ENCODE measurements around the gene OXCT1.

Gene OXCT1

DNA sequence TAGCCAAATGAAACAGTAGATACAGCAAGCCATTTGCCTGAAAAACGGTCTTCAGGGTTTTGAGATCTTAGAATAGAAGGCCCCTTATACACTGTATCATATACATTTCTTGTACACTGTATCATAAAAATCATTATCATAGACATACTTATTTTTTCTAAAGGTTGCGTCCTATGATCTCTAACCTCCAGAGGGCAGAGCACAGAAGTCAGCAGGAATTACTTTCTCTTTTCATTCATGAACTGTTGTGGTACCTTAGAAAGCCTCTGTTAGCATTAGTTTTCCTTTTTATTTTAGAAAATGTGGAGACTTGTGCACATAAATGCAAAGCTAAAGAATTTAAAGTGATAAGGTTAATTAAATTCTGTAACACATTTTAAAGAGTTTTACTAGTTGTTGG, 115.4 kb downstream of the OXCT1 start:
- no peak for DNase-seq
- Histone ChIP-seq H2BK5ac (ENCODE audit: low read depth, low read length, poor library complexity, severe bottlenecking) (no peak overlapping the region), H3K4me1 (ENCODE audit: control insufficient read depth, insufficient read depth, low read depth, low read length) (peaks cover 1% of the 10 kb centered on the region), H3K4ac (ENCODE audit: low read depth in 1 of 2, low read length in 2 of 2) (no peak overlapping the region), H3K79me1 (replicated peaks; ENCODE audit: low read length, poor library complexity, severe bottlenecking) (no peaks in the 10 kb centered on the region), H3K36me3 (ENCODE audit: control insufficient read depth in 1 of 2, insufficient read depth in 2 of 2, low read depth in 1 of 2, low read length in 2 of 2) (peaks cover 0 to 27% of the 10 kb centered on the region in 2 experiments), H3K27me3 (ENCODE audit: control insufficient read depth in 1 of 2, insufficient read depth in 1 of 2, low read length in 2 of 2) (no peaks in the 10 kb centered on the region), H2AFZ (ENCODE audit: low read depth, low read length) (no peak overlapping the region), H3K27ac (ENCODE audit: low read length, poor library complexity, severe bottlenecking) (no peak overlapping the region), H3K23ac (ENCODE audit: low read length in 2 of 2) (no peak overlapping the region), H2BK12ac (ENCODE audit: low read length in 2 of 2) (no peak overlapping the region), H4K91ac (ENCODE audit: low read length) (no peak overlapping the region), H3K4me3 (ENCODE audit: insufficient read depth in 1 of 2, low read depth in 1 of 2, low read length in 2 of 2) (no peak overlapping the region), H2BK120ac (ENCODE audit: low read depth, low read length) (no peak overlapping the region), H3K14ac (ENCODE audit: low read length in 2 of 2) (no peak overlapping the region), H3K18ac (ENCODE audit: low read depth in 1 of 2, low read length in 2 of 2) (no peak overlapping the region), H3K9me3 (ENCODE audit: control insufficient read depth, low read length) (no peaks in the 10 kb centered on the region), H2AK5ac (ENCODE audit: low read length, severe bottlenecking) (no peak overlapping the region), H4K8ac (ENCODE audit: low read length) (no peak overlapping the region), H3K4me2 (ENCODE audit: low read length, poor library complexity, severe bottlenecking) (no peak overlapping the region), H2BK15ac (ENCODE audit: low read depth, poor library complexity, severe bottlenecking) (no peak overlapping the region), H3K9ac (ENCODE audit: low read length) (no peak overlapping the region)
- WGBS, result 100% methylated on average over 1 of the region's 2 CpGs

GRCh38 chr5:41751867-41752266, 118.4 kb downstream of the OXCT1 start:
- Histone ChIP-seq H3K36me3 (ENCODE audit: control insufficient read depth in 1 of 2, insufficient read depth in 2 of 2, low read depth in 1 of 2, low read length in 2 of 2) (peaks cover 0 to 32% of the 10 kb centered on the region in 2 experiments), H3K4me3 (ENCODE audit: insufficient read depth in 1 of 2, low read depth in 1 of 2, low read length in 2 of 2) (no peak overlapping the region), H3K27ac (ENCODE audit: low read length, poor library complexity, severe bottlenecking) (no peak overlapping the region), H3K9ac (ENCODE audit: low read length) (no peak overlapping the region), H4K91ac (ENCODE audit: low read length) (no peak overlapping the region), H2BK120ac (ENCODE audit: low read depth, low read length) (no peak overlapping the region), H2BK15ac (ENCODE audit: low read depth, poor library complexity, severe bottlenecking) (no peak overlapping the region), H3K23ac (ENCODE audit: low read length in 2 of 2) (no peak overlapping the region), H2AFZ (ENCODE audit: low read depth, low read length) (no peak overlapping the region), H3K79me1 (replicated peaks; ENCODE audit: low read length, poor library complexity, severe bottlenecking) (no peaks in the 10 kb centered on the region), H3K4ac (ENCODE audit: low read depth in 1 of 2, low read length in 2 of 2) (no peak overlapping the region), H3K4me2 (ENCODE audit: low read length, poor library complexity, severe bottlenecking) (no peak overlapping the region), H3K9me3 (ENCODE audit: control insufficient read depth, low read length) (no peaks in the 10 kb centered on the region), H3K18ac (ENCODE audit: low read depth in 1 of 2, low read length in 2 of 2) (no peak overlapping the region), H2BK5ac (ENCODE audit: low read depth, low read length, poor library complexity, severe bottlenecking) (no peak overlapping the region), H2AK5ac (ENCODE audit: low read length, severe bottlenecking) (no peak overlapping the region), H3K4me1 (ENCODE audit: control insufficient read depth, insufficient read depth, low read depth, low read length) (peaks cover 3% of the 10 kb centered on the region), H3K27me3 (ENCODE audit: control insufficient read depth in 1 of 2, insufficient read depth in 1 of 2, low read length in 2 of 2) (no peaks in the 10 kb centered on the region), H4K8ac (ENCODE audit: low read length) (no peak overlapping the region), H3K14ac (ENCODE audit: low read length in 2 of 2) (no peak overlapping the region), H2BK12ac (ENCODE audit: low read length in 2 of 2) (no peak overlapping the region)
- DNase-seq, result no peak

DNA sequence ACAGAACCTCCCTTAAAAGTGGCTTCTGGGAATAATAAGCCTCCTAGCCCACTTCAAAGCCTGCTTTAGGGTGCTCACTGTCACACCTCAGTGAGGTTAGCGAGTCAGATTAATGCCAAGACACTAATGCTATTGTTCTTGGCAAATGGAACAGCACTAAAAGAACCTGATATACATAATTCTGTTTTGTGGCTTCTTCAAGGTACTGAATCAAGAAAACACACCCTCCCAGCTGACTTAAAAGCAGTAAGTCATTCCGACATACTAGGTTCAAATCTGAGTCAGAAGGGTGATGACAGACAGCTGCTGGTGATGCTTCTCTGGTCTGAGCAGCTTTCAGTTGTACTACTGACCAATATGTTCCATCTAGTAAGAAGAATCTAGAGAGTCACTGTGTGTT, 121.6 kb downstream of the OXCT1 start:
- H3K4me3 ChIP-seq (ENCODE audit: insufficient read depth in 1 of 2, low read depth in 1 of 2, low read length in 2 of 2), result no peak overlapping the region
- H2BK120ac ChIP-seq (ENCODE audit: low read depth, low read length), result no peak overlapping the region

DNA sequence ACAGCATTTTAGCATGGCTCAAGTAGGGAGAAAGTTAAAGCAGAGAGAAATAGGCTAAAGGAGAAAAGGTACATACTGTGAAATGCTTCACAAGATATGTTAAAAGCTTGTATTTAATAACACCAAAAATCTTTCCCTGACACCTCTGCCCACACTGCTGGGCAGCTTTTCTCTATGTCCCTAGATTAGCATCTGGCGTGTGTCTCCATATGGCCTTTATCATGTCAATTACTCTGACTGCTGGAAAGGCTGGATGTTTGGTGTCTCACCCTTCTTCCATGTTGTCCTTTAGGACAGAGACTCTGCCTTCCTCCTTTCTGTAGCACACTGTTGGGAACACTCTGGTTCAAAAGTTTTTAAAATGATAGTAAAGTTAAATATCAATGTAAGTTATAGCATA, 122.5 kb downstream of the OXCT1 start:
- no peak overlapping the region for H4K8ac ChIP-seq (ENCODE audit: low read length)
- no peaks in the 10 kb centered on the region for H3K27me3 ChIP-seq (ENCODE audit: control insufficient read depth in 1 of 2, insufficient read depth in 1 of 2, low read length in 2 of 2)
- H3K36me3 ChIP-seq (ENCODE audit: control insufficient read depth in 1 of 2, insufficient read depth in 2 of 2, low read depth in 1 of 2, low read length in 2 of 2), result peaks cover 0 to 36% of the 10 kb centered on the region in 2 experiments
- peak; percentile 12 for DNase-seq
- H3K9me3 ChIP-seq (ENCODE audit: control insufficient read depth, low read length), result no peaks in the 10 kb centered on the region
- H2BK120ac ChIP-seq (ENCODE audit: low read depth, low read length), result no peak overlapping the region
- 86% methylated on average over 1 of the region's 1 CpG for WGBS
- no peak overlapping the region for H3K14ac ChIP-seq (ENCODE audit: low read length in 2 of 2)
- peak overlapping the region; percentile 34 for H3K27ac ChIP-seq (ENCODE audit: low read length, poor library complexity, severe bottlenecking)
- peaks cover 2% of the 10 kb centered on the region for H3K4me1 ChIP-seq (ENCODE audit: control insufficient read depth, insufficient read depth, low read depth, low read length)
- H2AFZ ChIP-seq (ENCODE audit: low read depth, low read length), result no peak overlapping the region
- H3K18ac ChIP-seq (ENCODE audit: low read depth in 1 of 2, low read length in 2 of 2), result no peak overlapping the region
- H2BK12ac ChIP-seq (ENCODE audit: low read length in 2 of 2), result no peak overlapping the region
- no peak overlapping the region for H3K9ac ChIP-seq (ENCODE audit: low read length)
- no peak overlapping the region for H2AK5ac ChIP-seq (ENCODE audit: low read length, severe bottlenecking)
- H3K79me1 ChIP-seq (replicated peaks; ENCODE audit: low read length, poor library complexity, severe bottlenecking), result no peaks in the 10 kb centered on the region
- H3K23ac ChIP-seq (ENCODE audit: low read length in 2 of 2), result no peak overlapping the region
- H2BK15ac ChIP-seq (ENCODE audit: low read depth, poor library complexity, severe bottlenecking), result no peak overlapping the region
- H3K4me3 ChIP-seq (ENCODE audit: insufficient read depth in 1 of 2, low read depth in 1 of 2, low read length in 2 of 2), result no peak overlapping the region
- no peak overlapping the region for H3K4me2 ChIP-seq (ENCODE audit: low read length, poor library complexity, severe bottlenecking)
- H2BK5ac ChIP-seq (ENCODE audit: low read depth, low read length, poor library complexity, severe bottlenecking), result no peak overlapping the region
- no peak overlapping the region for H4K91ac ChIP-seq (ENCODE audit: low read length)
- no peak overlapping the region for H3K4ac ChIP-seq (ENCODE audit: low read depth in 1 of 2, low read length in 2 of 2)

More for the DNA sequence above, 121.6 kb downstream of the OXCT1 start:
- Histone ChIP-seq H4K91ac (ENCODE audit: low read length) (no peak overlapping the region), H3K4me1 (ENCODE audit: control insufficient read depth, insufficient read depth, low read depth, low read length) (peaks cover 3% of the 10 kb centered on the region), H2AFZ (ENCODE audit: low read depth, low read length) (no peak overlapping the region), H3K36me3 (ENCODE audit: control insufficient read depth in 1 of 2, insufficient read depth in 2 of 2, low read depth in 1 of 2, low read length in 2 of 2) (peaks cover 0 to 36% of the 10 kb centered on the region in 2 experiments), H2AK5ac (ENCODE audit: low read length, severe bottlenecking) (no peak overlapping the region), H3K18ac (ENCODE audit: low read depth in 1 of 2, low read length in 2 of 2) (no peak overlapping the region), H3K4ac (ENCODE audit: low read depth in 1 of 2, low read length in 2 of 2) (no peak overlapping the region), H3K14ac (ENCODE audit: low read length in 2 of 2) (no peak overlapping the region), H2BK5ac (ENCODE audit: low read depth, low read length, poor library complexity, severe bottlenecking) (no peak overlapping the region), H3K79me1 (replicated peaks; ENCODE audit: low read length, poor library complexity, severe bottlenecking) (no peaks in the 10 kb centered on the region), H3K9me3 (ENCODE audit: control insufficient read depth, low read length) (no peaks in the 10 kb centered on the region), H3K9ac (ENCODE audit: low read length) (no peak overlapping the region), H3K23ac (ENCODE audit: low read length in 2 of 2) (no peak overlapping the region), H3K4me2 (ENCODE audit: low read length, poor library complexity, severe bottlenecking) (no peak overlapping the region), H3K27me3 (ENCODE audit: control insufficient read depth in 1 of 2, insufficient read depth in 1 of 2, low read length in 2 of 2) (no peaks in the 10 kb centered on the region), H4K8ac (ENCODE audit: low read length) (no peak overlapping the region), H2BK12ac (ENCODE audit: low read length in 2 of 2) (no peak overlapping the region), H2BK15ac (ENCODE audit: low read depth, poor library complexity, severe bottlenecking) (no peak overlapping the region), H3K27ac (ENCODE audit: low read length, poor library complexity, severe bottlenecking) (no peak overlapping the region)
- WGBS, result 89% methylated on average over 2 of the region's 2 CpGs
- DNase-seq, result peak; percentile 47

Data from mesenchymal stem cell (in vitro differentiated cells and primary cell).